Activated B cell treated with CpG ODN at 0.5 μM for 24 hours (primary cell): ENCODE measurements around the gene SRPRB. TPM values are rescaled to one million over a fixed set of nuclear protein-coding genes. Genes with fewer than 3 reads are reported as not detected.
"Not testable (repeated sequence)": the region's sequence is repeated elsewhere in the genome, so short reads cannot be mapped to it uniquely, and the experiment has no call there.

ENCODE experiments used
- ATAC-seq: fragments of 200-7000 bp; cut with Tn5 transposase; one replicate; pipeline ENCODE4 v1.10.0; 2021; ENCODE audit warnings: low read depth, mild to moderate bottlenecking, moderate library complexity
- CTCF ChIA-PET: fragments of 350-600 bp; sonication (Branson Sonifier 250); formaldehyde crosslinking; loops from one replicate; lab custom pipeline; 2021; ENCODE audit warnings: antibody characterized with exemption; lab: Charles Lee
- POLR2A ChIA-PET: fragments of 350-600 bp; sonication (Branson Sonifier 250); formaldehyde crosslinking; loops from one replicate; lab custom pipeline; 2021; ENCODE audit warnings: antibody characterized with exemption; lab: Charles Lee
- DNase-seq: peaks from one replicate; pipeline ENCODE4 v3.0.0; 2022
- H3K27ac Mint-ChIP-seq: one replicate; pipeline ENCODE4 v1.8.0; 2020; ENCODE audit warnings: mixed read lengths
- H3K27me3 Mint-ChIP-seq: one replicate; pipeline ENCODE4 v1.8.0; 2021; ENCODE audit warnings: mixed read lengths
- H3K36me3 Mint-ChIP-seq: one replicate; pipeline ENCODE4 v1.8.0; 2021; ENCODE audit warnings: low read depth, mixed read lengths
- H3K4me1 Mint-ChIP-seq: one replicate; pipeline ENCODE4 v1.8.0; 2021; ENCODE audit warnings: mixed read lengths
- H3K4me3 Mint-ChIP-seq: one replicate; pipeline ENCODE4 v1.8.0; 2020; ENCODE audit warnings: mild to moderate bottlenecking, mixed read lengths
- H3K9me3 Mint-ChIP-seq: one replicate; pipeline ENCODE4 v1.8.0; 2020; ENCODE audit warnings: mixed read lengths
- intact Hi-C: fragments of 100-400 bp; cut with micrococcal nuclease; formaldehyde crosslinking; loops from one replicate; pipeline ENCODE4 v1.15.1; 2024
- total RNA-seq: library from RNA; stranded (reverse); gene quantifications from 2 replicates; pipeline ENCODE4 v1.2.3, GENCODE V29; 2022
- TF ChIP-seq, protein P1 (sequence below): fragments of 200-600 bp; IDR thresholded peaks from one replicate; pipeline ENCODE4 v1.8.0; 2022; ENCODE audit warnings: antibody characterized with exemption, mild to moderate bottlenecking

SRPRB gene
- total RNA-seq, 1 donor from 2014 or later = 36.5 TPM

DNA sequence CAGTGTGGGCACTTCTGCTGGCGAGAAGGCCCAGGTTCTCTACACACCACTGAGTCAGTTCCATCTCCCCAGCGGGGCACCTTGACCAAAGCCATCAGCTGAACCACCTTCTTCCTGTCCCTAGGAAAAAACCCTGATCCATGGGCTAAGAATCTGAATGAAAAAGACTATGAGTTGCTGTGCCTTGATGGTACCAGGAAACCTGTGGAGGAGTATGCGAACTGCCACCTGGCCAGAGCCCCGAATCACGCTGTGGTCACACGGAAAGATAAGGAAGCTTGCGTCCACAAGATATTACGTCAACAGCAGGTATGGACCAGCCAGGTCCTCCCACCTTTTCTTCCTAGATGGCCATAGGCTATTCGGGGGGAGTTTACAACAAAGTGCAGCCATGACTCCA, 30.3 kb upstream of the SRPRB start:
- H3K27me3 Mint-ChIP-seq = peaks cover 34% of the 10 kb centered on the region
- no peaks in the 10 kb centered on the region for H3K9me3 Mint-ChIP-seq
- no peaks in the 10 kb centered on the region for H3K36me3 Mint-ChIP-seq
- no peak overlapping the region for H3K27ac Mint-ChIP-seq
- no peak overlapping the region for H3K4me3 Mint-ChIP-seq
- TF ChIP-seq, protein P1, sequence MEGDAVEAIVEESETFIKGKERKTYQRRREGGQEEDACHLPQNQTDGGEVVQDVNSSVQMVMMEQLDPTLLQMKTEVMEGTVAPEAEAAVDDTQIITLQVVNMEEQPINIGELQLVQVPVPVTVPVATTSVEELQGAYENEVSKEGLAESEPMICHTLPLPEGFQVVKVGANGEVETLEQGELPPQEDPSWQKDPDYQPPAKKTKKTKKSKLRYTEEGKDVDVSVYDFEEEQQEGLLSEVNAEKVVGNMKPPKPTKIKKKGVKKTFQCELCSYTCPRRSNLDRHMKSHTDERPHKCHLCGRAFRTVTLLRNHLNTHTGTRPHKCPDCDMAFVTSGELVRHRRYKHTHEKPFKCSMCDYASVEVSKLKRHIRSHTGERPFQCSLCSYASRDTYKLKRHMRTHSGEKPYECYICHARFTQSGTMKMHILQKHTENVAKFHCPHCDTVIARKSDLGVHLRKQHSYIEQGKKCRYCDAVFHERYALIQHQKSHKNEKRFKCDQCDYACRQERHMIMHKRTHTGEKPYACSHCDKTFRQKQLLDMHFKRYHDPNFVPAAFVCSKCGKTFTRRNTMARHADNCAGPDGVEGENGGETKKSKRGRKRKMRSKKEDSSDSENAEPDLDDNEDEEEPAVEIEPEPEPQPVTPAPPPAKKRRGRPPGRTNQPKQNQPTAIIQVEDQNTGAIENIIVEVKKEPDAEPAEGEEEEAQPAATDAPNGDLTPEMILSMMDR = no peak
- CTCF ChIA-PET = no interaction called here
- POLR2A ChIA-PET = no interaction called here
- no peaks in the 10 kb centered on the region for H3K4me1 Mint-ChIP-seq
- DNase-seq (no peak), ATAC-seq (no peak)
- intact Hi-C loops = no loop called here

DNA sequence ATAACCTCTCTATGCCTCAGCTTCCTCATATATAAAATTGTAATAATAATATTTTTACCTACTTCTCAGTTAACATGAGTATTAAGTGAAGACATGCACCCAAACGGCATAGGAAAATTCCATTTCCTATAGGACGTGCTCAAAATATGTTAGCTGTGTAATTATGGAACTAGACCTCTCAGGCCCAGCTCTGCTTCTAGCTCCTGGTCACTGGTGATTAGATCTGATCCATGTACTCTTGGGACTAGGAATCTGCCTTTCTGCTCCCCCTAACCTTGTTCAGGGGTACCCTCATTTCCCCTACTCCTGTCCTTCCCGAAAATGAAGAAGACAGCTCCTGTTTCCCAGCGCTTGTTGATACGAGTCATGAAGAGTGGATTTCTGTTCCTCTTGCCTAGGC, 29.8 kb upstream of the SRPRB start:
- CTCF ChIA-PET = no interaction called here
- no peak for ATAC-seq
- no peak overlapping the region for H3K27ac Mint-ChIP-seq
- intact Hi-C loops = no loop called here
- H3K4me3 Mint-ChIP-seq = no peak overlapping the region
- DNase-seq = no peak
- H3K9me3 Mint-ChIP-seq = no peaks in the 10 kb centered on the region
- POLR2A ChIA-PET = no interaction called here
- H3K27me3 Mint-ChIP-seq = peaks cover 34% of the 10 kb centered on the region
- TF ChIP-seq, protein P1 = no peak
- no peaks in the 10 kb centered on the region for H3K36me3 Mint-ChIP-seq
- H3K4me1 Mint-ChIP-seq = no peaks in the 10 kb centered on the region

DNA sequence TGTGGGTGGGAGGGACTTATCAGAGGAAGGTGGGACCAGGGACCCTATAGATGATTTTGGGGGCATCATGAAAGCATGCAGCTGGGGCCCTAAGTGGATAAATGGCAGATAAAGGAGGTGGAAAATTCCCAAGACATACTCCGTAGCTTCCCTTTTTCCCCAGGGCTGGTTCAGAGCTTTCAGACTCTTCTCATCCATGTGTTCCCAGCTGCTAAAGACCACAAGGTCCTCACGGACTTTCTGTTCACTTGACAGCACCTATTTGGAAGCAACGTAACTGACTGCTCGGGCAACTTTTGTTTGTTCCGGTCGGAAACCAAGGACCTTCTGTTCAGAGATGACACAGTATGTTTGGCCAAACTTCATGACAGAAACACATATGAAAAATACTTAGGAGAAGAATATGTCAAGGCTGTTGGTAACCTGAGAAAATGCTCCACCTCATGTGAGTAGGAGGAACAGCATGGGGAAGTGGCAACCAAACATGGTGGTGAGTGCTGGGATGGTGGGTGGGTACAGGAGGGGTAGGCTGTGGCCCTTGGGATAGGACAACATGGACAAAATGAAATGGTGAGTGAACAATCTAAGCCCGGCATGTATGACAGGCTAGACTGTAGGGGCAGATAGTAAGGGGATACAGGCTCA, 28.7 kb upstream of the SRPRB start:
- peaks cover 30% of the 10 kb centered on the region for H3K27me3 Mint-ChIP-seq

DNA sequence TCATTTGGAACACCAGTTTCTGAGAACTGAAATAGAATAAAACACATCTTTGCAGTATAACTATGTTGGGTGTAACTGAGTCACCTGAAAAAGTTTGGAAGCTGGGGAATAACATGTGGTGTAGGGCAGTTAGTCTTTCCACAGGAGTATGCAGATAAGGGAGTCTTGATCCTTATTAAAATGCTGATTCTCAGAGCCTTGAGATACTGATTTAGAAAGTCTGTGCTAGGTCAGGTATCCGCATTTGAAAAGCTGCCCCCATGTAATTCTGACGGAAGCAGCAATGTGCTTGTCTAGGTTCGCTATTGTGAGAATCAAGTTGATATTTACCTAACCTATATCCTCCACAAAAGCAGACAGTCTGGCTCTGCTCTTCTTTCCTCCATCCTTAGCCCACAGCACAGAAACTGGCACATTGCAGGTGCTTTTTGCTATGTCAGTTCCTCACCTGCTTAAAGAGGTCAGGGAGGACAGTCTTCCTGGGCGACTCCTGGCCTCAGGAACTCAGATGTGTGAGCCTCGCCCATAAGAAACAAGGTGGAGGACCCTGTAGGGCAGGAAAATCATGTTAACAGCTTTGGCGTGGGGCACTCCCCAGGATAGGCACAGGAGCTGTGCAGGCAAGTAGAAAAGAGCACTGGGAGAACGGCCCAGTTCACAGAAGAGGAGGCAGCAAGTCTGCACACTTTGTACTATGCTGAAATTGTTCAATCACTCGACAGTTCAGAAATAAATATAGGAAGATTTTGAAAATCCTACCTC, 27.6 kb upstream of the SRPRB start:
- CTCF ChIA-PET = no interaction called here
- DNase-seq (no peak), ATAC-seq (no peak)
- TF ChIP-seq, protein P1 = no peak
- no peaks in the 10 kb centered on the region for H3K9me3 Mint-ChIP-seq
- no peak overlapping the region for H3K27ac Mint-ChIP-seq
- intact Hi-C loops = no loop called here
- no peak overlapping the region for H3K4me3 Mint-ChIP-seq
- POLR2A ChIA-PET = no interaction called here
- H3K4me1 Mint-ChIP-seq = no peaks in the 10 kb centered on the region
- H3K27me3 Mint-ChIP-seq = peaks cover 32% of the 10 kb centered on the region
- no peaks in the 10 kb centered on the region for H3K36me3 Mint-ChIP-seq

More for the DNA sequence above, 28.7 kb upstream of the SRPRB start:
- intact Hi-C loops = no loop called here
- Mint-ChIP-seq H3K36me3 (no peaks in the 10 kb centered on the region), H3K9me3 (no peaks in the 10 kb centered on the region), H3K4me3 (no peak overlapping the region), H3K4me1 (no peaks in the 10 kb centered on the region), H3K27ac (no peak overlapping the region)
- DNase-seq = no peak
- POLR2A ChIA-PET = no interaction called here
- no peak for ATAC-seq
- CTCF ChIA-PET = no interaction called here
- TF ChIP-seq, protein P1 = no peak

DNA sequence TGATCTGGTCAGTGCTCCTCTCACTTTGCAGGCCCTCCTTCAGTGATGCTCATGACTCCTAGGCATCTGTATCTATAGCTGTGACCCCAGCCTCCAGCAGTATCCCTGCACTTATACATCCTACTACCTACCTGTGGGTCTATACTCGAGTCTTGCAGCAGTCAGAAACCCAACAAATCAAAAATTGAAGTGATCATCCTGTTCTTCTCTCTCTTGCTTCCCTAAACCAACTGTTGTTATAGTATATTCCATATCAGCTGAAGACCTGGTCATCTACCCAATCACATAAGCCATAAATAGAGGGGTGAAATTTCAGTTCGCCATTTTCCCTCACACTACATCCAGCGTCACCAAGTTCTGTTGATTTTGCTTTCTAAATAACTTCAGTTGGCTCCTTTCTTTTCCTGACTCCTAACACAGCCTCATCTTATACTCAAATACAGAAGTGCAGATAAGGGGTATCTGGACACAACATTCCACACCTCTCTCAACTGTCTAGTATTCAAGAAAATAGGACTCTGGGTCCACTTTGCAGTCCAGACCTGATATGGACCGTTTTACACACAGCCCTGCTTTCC, 25.9 kb upstream of the SRPRB start:
- H3K27me3 Mint-ChIP-seq = peaks cover 26% of the 10 kb centered on the region
- ChIA-PET POLR2A (no interaction called here), CTCF (no interaction called here)
- no peaks in the 10 kb centered on the region for H3K9me3 Mint-ChIP-seq
- no peak overlapping the region for H3K4me3 Mint-ChIP-seq
- H3K27ac Mint-ChIP-seq = no peak overlapping the region
- no peak for ATAC-seq
- H3K4me1 Mint-ChIP-seq = no peaks in the 10 kb centered on the region
- intact Hi-C loops = no loop called here
- no peak for DNase-seq
- TF ChIP-seq, protein P1 = no peak
- H3K36me3 Mint-ChIP-seq = no peaks in the 10 kb centered on the region

DNA sequence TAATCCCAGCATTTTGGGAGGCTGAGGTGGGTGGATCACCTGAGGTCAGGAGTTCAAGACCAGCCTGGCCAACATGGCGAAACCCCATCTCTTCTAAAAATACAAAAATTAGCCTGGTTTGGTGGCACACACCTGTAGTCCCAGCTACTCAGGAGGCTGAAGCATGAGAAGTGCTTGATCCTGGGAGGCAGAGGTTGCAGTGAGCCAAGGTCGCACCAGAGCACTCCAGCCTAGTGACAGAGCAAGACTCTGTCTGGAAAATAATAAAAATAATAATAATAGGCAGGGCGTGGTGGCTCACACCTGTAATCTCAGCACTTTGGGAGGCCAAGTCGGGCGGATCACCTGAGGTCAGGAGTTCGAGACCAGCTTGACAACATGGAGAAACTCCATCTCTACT, 24.9 kb upstream of the SRPRB start:
- H3K36me3 Mint-ChIP-seq, H3K4me3 Mint-ChIP-seq, DNase-seq, H3K4me1 Mint-ChIP-seq, POLR2A ChIA-PET, ATAC-seq, intact Hi-C loops, CTCF ChIA-PET, H3K9me3 Mint-ChIP-seq, H3K27ac Mint-ChIP-seq: not testable (repeated sequence)
- H3K27me3 Mint-ChIP-seq = peaks cover 22% of the 10 kb centered on the region
